NT2/D1 (cell line): Measurements from ENCODE around the gene HMGN1.

ENCODE experiments used
- DNase-seq: peaks from one replicate; pipeline ENCODE4 v3.0.0-alpha.2; 2011; ENCODE audit warnings: low read depth, low spot score
- H3K27me3 ChIP-seq: 2 replicates; pipeline ENCODE4 v1.6.0; 2011; ENCODE audit warnings: mild to moderate bottlenecking; ENCODE audit not compliant: insufficient read length, insufficient read depth
- H3K36me3 ChIP-seq: 2 replicates; pipeline ENCODE4 v1.6.1; 2011; ENCODE audit warnings: mild to moderate bottlenecking, low read length, mixed read lengths; ENCODE audit not compliant: insufficient read depth, insufficient read length
- H3K4me1 ChIP-seq: 2 replicates; pipeline ENCODE4 v1.5.1; 2011; ENCODE audit not compliant: insufficient read depth, insufficient read length
- H3K4me3 ChIP-seq: 2 replicates; pipeline ENCODE4 v1.5.1; 2011; ENCODE audit warnings: low read depth; ENCODE audit not compliant: insufficient read length
- H3K9ac ChIP-seq: 2 replicates; pipeline ENCODE4 v1.6.0; 2011; ENCODE audit warnings: low read depth; ENCODE audit not compliant: insufficient read length
- H3K9me3 ChIP-seq: 2 replicates; pipeline ENCODE4 v1.5.1; 2011; ENCODE audit warnings: mild to moderate bottlenecking, low read length; ENCODE audit not compliant: insufficient read depth
- SUZ12 ChIP-seq: IDR thresholded peaks from 2 replicates; pipeline ENCODE4 v1.6.1; 2011; ENCODE audit not compliant: insufficient read length, insufficient read depth; ENCODE audit errors: extremely low read depth
- YY1 ChIP-seq: IDR thresholded peaks from 2 replicates; pipeline ENCODE4 v1.6.1; 2011; ENCODE audit not compliant: insufficient read length, insufficient read depth
- ZNF274 ChIP-seq: IDR thresholded peaks from 2 replicates; pipeline ENCODE4 v1.6.1; 2011; ENCODE audit warnings: mild to moderate bottlenecking, low read depth, low read length

The HMGN1 gene

DNA sequence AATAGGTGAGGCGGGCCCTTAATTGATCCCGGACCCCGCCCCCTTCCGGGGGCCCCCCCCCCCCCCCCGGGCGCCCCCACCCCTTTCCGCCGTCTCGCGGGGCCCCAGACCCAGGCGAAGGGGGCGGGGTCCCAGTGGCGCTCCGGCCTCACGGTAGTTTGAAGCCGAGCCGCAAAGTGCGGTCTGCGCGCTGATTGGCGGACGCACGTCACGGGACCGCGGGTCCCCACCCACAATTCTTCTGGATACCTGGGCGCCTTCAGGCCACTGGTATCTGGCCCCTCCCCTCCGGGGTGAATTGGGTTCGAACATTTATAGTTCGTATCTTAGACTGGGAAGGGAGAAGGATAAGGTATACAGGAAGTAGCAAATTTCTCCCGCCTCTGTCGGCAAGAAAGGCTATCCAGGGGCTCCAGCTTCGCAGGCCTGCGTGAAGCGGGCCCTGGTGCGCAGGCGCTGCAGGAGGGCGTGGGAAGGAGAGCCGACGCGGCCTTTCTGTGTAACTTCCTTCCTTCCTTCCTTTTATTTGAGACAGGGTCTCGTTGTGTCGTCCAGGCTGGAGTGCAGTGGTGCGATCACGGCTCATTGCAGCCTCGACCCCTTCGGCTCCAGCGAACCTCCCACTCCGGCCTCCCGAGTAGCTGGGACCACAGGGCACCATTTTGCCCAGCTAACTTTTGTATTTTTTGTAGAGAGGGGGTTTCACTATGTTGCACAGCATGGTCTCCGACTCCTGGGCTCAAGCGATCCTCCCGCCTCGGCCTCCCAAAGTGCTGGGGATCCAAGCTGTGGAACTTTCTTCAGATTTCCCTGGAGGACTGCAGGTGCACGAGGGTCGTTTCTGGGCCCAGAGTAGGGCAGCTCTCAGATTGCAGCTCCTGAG is 564 bp upstream of the HMGN1 start:
- peak; percentile 99 for DNase-seq
- Histone ChIP-seq H3K27me3 (no peaks in the 10 kb centered on the region), H3K36me3 (peaks cover 39% of the 10 kb centered on the region), H3K9ac (peak overlapping the region; percentile 90), H3K4me3 (peak overlapping the region; percentile 69), H3K9me3 (no peaks in the 10 kb centered on the region), H3K4me1 (peaks cover 13% of the 10 kb centered on the region)
- no peak for TF ChIP-seq YY1
- no peak for TF ChIP-seq ZNF274
- TF ChIP-seq SUZ12: no peak

DNA sequence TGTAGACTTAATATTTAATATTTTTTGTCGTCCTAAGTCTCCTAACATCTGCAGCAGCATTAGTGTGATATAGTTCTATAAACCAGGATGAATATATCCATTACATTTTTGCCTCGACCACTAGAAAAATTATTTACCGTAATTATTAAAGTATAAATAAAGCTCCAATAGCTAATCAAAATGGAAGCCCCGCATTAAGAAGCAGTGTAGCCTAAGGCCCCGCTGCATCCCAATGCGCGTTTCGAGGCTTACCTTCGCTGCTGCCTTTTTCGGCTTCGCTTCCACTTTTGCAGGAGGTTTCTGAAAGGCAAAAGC is 891 bp downstream of the HMGN1 start:
- no peak for DNase-seq
- no peak for TF ChIP-seq YY1
- TF ChIP-seq ZNF274: no peak
- Histone ChIP-seq H3K4me3 (peak overlapping the region; percentile 84), H3K9ac (peak overlapping the region; percentile 96), H3K27me3 (no peaks in the 10 kb centered on the region), H3K9me3 (no peaks in the 10 kb centered on the region), H3K4me1 (peaks cover 13% of the 10 kb centered on the region), H3K36me3 (peaks cover 53% of the 10 kb centered on the region)

DNA sequence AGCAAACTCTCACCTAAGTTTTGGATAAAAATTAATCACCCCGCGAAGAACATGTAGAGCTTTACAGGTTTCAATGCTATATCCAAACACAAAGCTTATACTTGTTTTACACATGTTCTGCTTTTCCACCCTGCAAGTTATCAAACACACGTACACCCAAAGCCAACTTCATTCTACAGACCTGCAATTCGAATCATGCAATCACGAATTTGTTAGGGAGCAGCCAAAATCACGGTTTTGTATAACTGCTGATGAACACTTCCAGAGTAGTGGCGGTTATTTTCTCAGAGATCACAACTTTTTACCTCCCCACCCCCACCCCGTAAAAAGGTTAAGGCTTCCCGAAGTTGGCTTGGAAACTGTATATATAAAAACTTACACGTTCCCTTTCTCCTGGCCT is 1.4 kb downstream of the HMGN1 start:
- no peak for DNase-seq
- H3K9ac ChIP-seq: peak overlapping the region; percentile 96
- H3K36me3 ChIP-seq: peaks cover 53% of the 10 kb centered on the region
- no peak for TF ChIP-seq SUZ12
- TF ChIP-seq ZNF274: no peak
- no peak for TF ChIP-seq YY1
- H3K4me3 ChIP-seq: peak overlapping the region; percentile 84
- peaks cover 13% of the 10 kb centered on the region for H3K4me1 ChIP-seq
- H3K9me3 ChIP-seq: no peaks in the 10 kb centered on the region
- no peaks in the 10 kb centered on the region for H3K27me3 ChIP-seq

DNA sequence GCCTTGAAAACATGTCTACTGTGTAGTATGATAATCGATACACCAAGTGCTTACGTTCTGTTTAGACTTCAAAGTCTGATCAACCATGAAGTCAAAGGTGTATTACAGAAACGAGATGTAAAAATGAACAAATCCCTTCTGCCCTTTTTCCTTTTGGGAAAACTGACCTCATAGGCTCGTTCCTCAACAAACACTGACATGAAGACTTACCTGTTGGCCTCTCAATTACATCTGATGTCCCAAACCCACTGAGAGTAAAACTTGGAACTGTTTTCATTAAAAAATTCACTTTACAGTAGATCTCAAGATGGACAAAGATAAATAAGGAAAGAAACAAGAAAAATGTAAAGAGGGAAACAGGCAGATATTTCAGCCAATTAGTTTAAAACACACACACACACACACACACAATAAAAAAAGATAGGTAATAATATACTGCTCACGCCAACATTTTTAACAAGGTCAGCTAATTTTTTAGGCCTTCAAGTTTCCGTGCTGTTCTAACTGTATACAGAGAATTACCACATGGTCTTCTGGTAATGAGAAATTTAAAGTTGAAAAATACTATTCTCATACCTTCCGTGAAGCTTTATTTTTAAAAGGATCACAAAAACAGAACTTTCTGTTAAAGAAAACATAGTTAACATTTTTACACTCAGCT is 2.1 kb downstream of the HMGN1 start:
- Histone ChIP-seq H3K36me3 (peaks cover 58% of the 10 kb centered on the region), H3K4me3 (peak overlapping the region; percentile 84)

DNA sequence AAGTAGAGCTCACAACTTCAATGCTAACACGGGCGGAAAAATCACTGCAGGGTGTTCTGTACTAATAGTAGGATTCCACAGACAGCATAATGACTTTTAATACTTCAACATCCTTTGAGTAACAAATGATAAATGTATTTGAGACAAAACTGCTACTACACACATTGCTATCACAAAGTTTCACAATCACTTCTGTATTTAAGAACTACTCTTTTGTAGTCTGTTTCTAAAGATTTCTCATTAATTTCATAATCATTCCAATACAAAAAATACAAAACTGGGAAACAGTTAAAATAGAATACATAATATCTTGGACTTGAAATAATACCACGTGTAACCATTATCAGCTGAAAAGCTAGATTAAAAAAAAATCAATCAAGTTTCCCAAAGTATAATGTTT is 2.7 kb downstream of the HMGN1 start:
- no peak for DNase-seq
- Histone ChIP-seq H3K36me3 (peaks cover 64% of the 10 kb centered on the region), H3K27me3 (no peaks in the 10 kb centered on the region), H3K9me3 (no peaks in the 10 kb centered on the region), H3K4me3 (peak overlapping the region; percentile 84), H3K4me1 (peaks cover 13% of the 10 kb centered on the region), H3K9ac (peak overlapping the region; percentile 35)
- TF ChIP-seq YY1 (no peak), SUZ12 (no peak), ZNF274 (no peak)

More for the DNA sequence above, 2.1 kb downstream of the HMGN1 start:
- Histone ChIP-seq H3K9me3 (no peaks in the 10 kb centered on the region), H3K9ac (peak overlapping the region; percentile 35), H3K4me1 (peaks cover 13% of the 10 kb centered on the region), H3K27me3 (no peaks in the 10 kb centered on the region)
- no peak for DNase-seq
- TF ChIP-seq ZNF274: no peak
- TF ChIP-seq YY1: no peak
- no peak for TF ChIP-seq SUZ12

DNA sequence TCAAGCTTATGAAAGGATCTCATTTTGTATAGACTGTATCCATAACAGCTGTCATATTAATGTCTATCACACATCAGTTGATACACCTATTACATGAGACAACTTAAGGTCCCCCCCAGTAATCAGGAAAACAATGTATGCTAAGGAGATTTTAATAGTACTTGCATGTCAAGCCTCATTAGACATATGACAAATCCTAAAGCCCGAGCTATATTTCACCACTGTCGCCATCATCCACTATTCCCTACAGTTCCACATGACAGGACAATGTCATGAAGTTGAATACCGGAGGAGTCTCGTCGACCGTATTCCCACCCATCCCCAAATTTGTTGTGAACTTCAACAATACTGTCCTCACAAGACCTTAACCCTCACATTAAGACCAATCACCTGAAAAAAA is 3.4 kb downstream of the HMGN1 start:
- Histone ChIP-seq H3K9ac (peak overlapping the region; percentile 8), H3K4me3 (peak overlapping the region; percentile 6), H3K9me3 (no peaks in the 10 kb centered on the region), H3K4me1 (peaks cover 7% of the 10 kb centered on the region), H3K36me3 (peaks cover 70% of the 10 kb centered on the region), H3K27me3 (no peaks in the 10 kb centered on the region)
- TF ChIP-seq SUZ12 (no peak), ZNF274 (no peak), YY1 (no peak)
- DNase-seq: no peak

DNA sequence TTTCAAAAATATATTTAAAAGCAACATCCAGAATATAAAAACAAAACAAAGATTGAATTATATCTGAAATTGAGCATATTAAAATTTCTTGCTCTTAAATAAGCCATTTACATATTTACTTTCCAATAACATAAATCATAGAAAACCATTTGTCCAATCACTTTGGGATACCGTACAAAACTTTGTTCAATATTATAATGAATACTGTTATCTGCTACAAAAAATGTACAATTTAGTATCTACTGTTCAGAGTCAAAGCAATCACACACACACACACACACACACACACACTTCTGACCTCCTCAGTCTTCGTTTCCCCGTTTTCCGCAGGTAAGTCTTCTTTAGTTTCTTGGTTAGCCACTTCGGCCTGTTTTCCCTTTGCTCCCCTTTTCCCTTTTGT is 4.0 kb downstream of the HMGN1 start:
- no peak for DNase-seq
- Histone ChIP-seq H3K9me3 (no peaks in the 10 kb centered on the region), H3K36me3 (peaks cover 70% of the 10 kb centered on the region), H3K4me1 (peaks cover 3% of the 10 kb centered on the region), H3K4me3 (no peak overlapping the region), H3K9ac (no peak overlapping the region), H3K27me3 (no peaks in the 10 kb centered on the region)
- no peak for TF ChIP-seq YY1
- TF ChIP-seq SUZ12: no peak
- no peak for TF ChIP-seq ZNF274
